Activated CD8-positive, alpha-beta T cell treated with anti-CD3 and anti-CD28 coated beads, Interleukin-2, amount 10 ng/mL, durations not matched to agents 7 days and 5 days (primary cell): ENCODE results near the gene UBA3. TPM values are rescaled to one million over a fixed set of nuclear protein-coding genes. Genes with fewer than 3 reads are reported as not detected.
A peak's percentile ranks its signal among the peaks of the same experiment; 100 is the strongest.

ENCODE experiments used
- ATAC-seq: fragments of 150-1000 bp; cut with Tn5 transposase; one replicate; pipeline ENCODE4 v1.10.0; 2021; ENCODE audit warnings: moderate library complexity
- CTCF ChIA-PET: fragments of 350-600 bp; sonication (Branson Sonifier 250); formaldehyde crosslinking; loops from one replicate; lab custom pipeline; 2021; ENCODE audit warnings: antibody characterized with exemption; lab: Charles Lee
- POLR2A ChIA-PET: fragments of 350-600 bp; sonication (Branson Sonifier 250); formaldehyde crosslinking; loops from one replicate; lab custom pipeline; 2021; ENCODE audit warnings: antibody characterized with exemption; lab: Charles Lee
- DNase-seq: peaks from one replicate; pipeline ENCODE4 v3.0.0-alpha.2; 2020
- H3K27ac Mint-ChIP-seq: one replicate; pipeline ENCODE4 v1.8.0; 2021; ENCODE audit warnings: mild to moderate bottlenecking, mixed read lengths
- H3K27me3 Mint-ChIP-seq: one replicate; pipeline ENCODE4 v1.8.0; 2021; ENCODE audit warnings: low read depth, mixed read lengths
- H3K36me3 Mint-ChIP-seq: one replicate; pipeline ENCODE4 v1.8.0; 2021; ENCODE audit warnings: low read depth, mixed read lengths
- H3K4me1 Mint-ChIP-seq: one replicate; pipeline ENCODE4 v1.8.0; 2021; ENCODE audit warnings: low read depth, mixed read lengths
- H3K4me3 Mint-ChIP-seq: one replicate; pipeline ENCODE4 v1.8.0; 2021; ENCODE audit warnings: mild to moderate bottlenecking, mixed read lengths
- H3K9me3 Mint-ChIP-seq: one replicate; pipeline ENCODE4 v1.8.0; 2022; ENCODE audit warnings: mixed read lengths; ENCODE audit not compliant: insufficient read depth
- microRNA-seq: library from miRNA; unstranded; fragments of <30 nt; microRNA quantifications from one replicate; pipeline ENCODE4 v1.2.0, GENCODE V29; 2022
- total RNA-seq, 2 experiments: library from RNA; stranded (reverse); gene quantifications; one replicate each; pipeline ENCODE4 v1.2.3, GENCODE V29; 2021

UBA3 gene
- total RNA-seq, 2 experiments from 2014 or later, result 95.5 to 101 TPM

DNA sequence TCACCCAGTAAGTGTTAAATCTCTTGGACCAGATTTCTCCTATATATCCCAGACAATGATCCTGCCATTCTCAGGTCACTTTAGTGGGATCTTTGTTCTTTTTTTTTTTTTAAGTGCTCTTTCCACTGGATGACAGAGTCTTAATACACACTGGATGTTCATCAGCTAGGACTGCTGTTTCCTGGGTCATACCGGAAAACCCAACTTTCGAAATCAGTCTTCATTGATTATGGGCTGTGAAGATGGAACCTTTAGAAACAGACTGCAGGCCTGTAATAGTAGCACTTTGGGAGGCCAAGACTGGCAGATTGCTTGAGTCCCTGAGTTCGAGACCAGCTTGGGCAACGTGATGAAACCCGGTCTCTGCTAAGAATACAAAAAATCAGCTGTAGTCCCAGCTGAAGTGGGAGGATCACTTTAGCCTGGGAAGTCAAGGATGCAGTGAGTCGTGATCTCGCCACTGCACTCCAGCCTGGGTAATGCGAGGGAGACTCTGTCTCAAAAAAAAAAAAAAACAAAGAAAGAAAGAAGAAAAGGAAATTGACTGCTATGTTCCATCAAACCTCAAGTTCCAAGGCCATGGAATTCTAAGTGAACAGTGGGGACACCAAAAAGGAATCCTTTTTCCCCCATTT, 69.0 kb downstream of the UBA3 start:
- Mint-ChIP-seq H3K36me3 (peaks cover 23% of the 10 kb centered on the region), H3K4me1 (peaks cover 23% of the 10 kb centered on the region), H3K9me3 (peaks cover 5% of the 10 kb centered on the region), H3K27ac (no peak overlapping the region), H3K27me3 (no peaks in the 10 kb centered on the region), H3K4me3 (no peak overlapping the region)
- CTCF ChIA-PET, result interaction anchor here (0.9 to 1.3 kb wide), 2 partner anchors 10 to 108 kb away, joined by 3 to 4 read pairs; no protein-coding TSS in a partner anchor
- DNase-seq (no peak), ATAC-seq (no peak)
- POLR2A ChIA-PET, result interaction anchor here (0.8 kb wide), 1 partner anchor 41 kb away, joined by 3 read pairs; the partner anchor contains the start of gene TMF1

DNA sequence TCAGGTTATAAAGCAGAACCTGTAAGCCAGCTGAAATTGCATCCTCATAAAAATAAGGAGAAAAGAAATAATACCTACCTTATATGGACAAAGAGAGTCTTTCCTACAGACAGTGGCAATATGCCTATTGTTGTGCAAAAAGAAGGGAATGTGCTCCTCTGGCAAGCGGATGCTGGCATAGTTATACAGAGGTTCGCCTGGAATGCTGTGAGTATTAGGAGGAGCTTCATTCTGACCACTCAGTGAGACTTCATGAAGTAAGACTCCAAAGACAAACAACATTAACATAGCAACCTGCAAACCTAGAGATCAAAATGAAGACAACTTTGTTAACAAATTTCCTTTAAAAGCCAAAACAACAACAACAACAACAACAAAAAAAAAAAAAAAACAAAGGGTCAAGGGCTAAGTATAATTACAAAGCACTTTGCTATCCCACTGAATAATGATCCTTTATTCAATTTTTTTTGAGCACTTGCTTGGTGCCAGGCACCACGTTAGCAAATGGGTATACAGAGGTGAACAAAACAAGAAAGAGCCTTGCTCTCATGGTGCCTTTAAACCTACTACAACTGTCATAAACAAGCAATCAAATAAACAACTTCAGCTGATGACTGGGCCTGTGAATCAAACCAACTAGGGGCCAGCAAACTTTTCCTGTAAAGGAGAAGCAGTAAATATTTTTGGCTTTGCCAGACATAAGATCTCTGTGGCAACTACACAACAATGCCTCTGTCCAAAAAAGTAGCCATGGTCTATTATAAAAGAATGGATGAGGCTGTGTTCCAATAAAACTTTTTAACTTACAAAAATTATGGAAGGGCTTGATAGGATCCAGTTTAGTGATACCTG, 70.4 kb downstream of the UBA3 start:
- Mint-ChIP-seq H3K4me3 (no peak overlapping the region), H3K9me3 (no peaks in the 10 kb centered on the region), H3K27ac (no peak overlapping the region), H3K27me3 (no peaks in the 10 kb centered on the region), H3K4me1 (peaks cover 17% of the 10 kb centered on the region), H3K36me3 (peaks cover 22% of the 10 kb centered on the region)
- ChIA-PET CTCF (interaction anchor here (1.0 kb wide), 1 partner anchor 13 kb away, joined by 3 read pairs; no protein-coding TSS in a partner anchor), POLR2A (interaction anchor here (1.0 kb wide), 1 partner anchor 9 kb away, joined by 3 read pairs; no protein-coding TSS in a partner anchor)
- ATAC-seq (no peak), DNase-seq (no peak)

DNA sequence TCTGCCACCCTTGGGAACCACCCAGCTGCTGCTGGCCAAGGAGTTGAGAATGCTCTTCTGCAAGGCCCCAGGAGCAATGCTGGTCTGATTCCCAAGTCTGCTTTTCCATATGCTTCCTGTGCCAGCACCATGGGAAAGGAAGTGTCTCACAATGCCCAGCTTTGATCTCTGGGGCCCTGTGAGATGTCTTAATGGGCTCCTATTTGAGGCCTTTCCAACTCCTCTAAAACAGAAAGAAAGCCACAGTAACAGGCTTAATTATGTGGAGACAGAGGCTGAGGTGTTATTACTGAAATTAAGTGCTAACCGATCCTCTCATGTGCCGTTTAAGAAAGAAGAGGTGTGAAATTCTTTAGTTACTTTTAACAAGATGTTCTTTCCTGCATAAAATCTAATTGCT, 71.2 kb downstream of the UBA3 start:
- DNase-seq (no peak), ATAC-seq (no peak)
- H3K27me3 Mint-ChIP-seq, result no peaks in the 10 kb centered on the region
- CTCF ChIA-PET, result no interaction called here
- H3K4me1 Mint-ChIP-seq, result peaks cover 9% of the 10 kb centered on the region
- no peak overlapping the region for H3K4me3 Mint-ChIP-seq
- no peak overlapping the region for H3K27ac Mint-ChIP-seq
- H3K9me3 Mint-ChIP-seq, result no peaks in the 10 kb centered on the region
- H3K36me3 Mint-ChIP-seq, result peaks cover 28% of the 10 kb centered on the region
- POLR2A ChIA-PET, result no interaction called here

- ATAC-seq (no peak), DNase-seq (no peak)
- POLR2A ChIA-PET, result no interaction called here
- H3K27me3 Mint-ChIP-seq, result no peaks in the 10 kb centered on the region
- no peak overlapping the region for H3K27ac Mint-ChIP-seq
- H3K4me3 Mint-ChIP-seq, result no peak overlapping the region
- no peaks in the 10 kb centered on the region for H3K4me1 Mint-ChIP-seq
- H3K36me3 Mint-ChIP-seq, result peaks cover 40% of the 10 kb centered on the region
- no peaks in the 10 kb centered on the region for H3K9me3 Mint-ChIP-seq
- CTCF ChIA-PET, result interaction anchor here (0.6 to 1.6 kb wide), 3 partner anchors 84 to 300 kb away, joined by 3 to 4 read pairs (median 3); no protein-coding TSS in a partner anchor
Observed at GRCh38 chr3:69005791-69006482, 74.2 kb downstream of the UBA3 start.

DNA sequence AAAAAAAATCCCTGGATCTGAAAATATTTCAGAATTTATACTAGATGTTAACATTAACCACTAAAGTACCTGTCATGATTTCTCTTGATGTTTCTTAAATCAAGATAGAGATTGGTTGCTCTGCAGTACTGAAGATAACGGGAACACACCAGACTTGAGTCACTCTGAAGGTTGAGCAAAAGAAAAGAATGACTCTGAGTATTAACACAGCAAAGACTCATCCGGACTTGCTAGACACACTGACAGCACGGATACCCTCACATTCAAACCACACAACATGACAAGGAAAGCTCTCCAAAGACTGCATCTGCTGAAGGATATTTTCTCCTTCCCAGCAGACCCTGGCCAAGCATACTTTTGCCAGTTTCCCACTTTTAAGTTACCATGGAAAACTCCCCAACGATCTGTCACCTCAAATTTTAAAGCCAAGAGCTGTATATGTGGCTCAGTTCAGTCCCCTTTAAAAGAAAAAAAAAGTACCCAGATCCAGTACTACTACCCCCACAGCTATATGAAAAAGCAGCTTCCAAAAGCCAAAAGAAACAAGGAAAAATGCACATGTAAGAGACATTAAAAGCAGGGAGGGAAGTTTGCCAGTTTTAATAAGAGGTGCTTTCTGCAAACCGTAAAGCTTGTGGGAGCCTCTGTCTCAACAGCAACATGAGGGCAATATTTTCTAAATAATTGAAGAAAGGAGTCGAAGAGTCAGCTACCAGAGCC, 74.9 kb downstream of the UBA3 start:
- peaks cover 40% of the 10 kb centered on the region for H3K36me3 Mint-ChIP-seq
- ChIA-PET POLR2A (no interaction called here), CTCF (interaction anchor here (0.6 to 1.6 kb wide), 3 partner anchors 85 to 301 kb away, joined by 3 to 4 read pairs (median 3); no protein-coding TSS in a partner anchor)
- H3K27ac Mint-ChIP-seq, result no peak overlapping the region
- no peak for ATAC-seq
- H3K4me1 Mint-ChIP-seq, result no peaks in the 10 kb centered on the region
- no peaks in the 10 kb centered on the region for H3K9me3 Mint-ChIP-seq
- H3K27me3 Mint-ChIP-seq, result no peaks in the 10 kb centered on the region
- DNase-seq, result no peak
- H3K4me3 Mint-ChIP-seq, result no peak overlapping the region

Small RNA genes lying within 50 kb of the gene (microRNA-seq; reads per million reads assigned to microRNA genes)
- gene MIR3136, result 46.5 reads per million, percentile 48 among the genes with 10 or more reads in this experiment

Other genes with a start within 250 kb of the UBA3 start
- gene TAFA4, start 147.8 kb downstream of the UBA3 start, total RNA-seq, result not detected
- 10 to 100 TPM in 1 of 2 experiments, 1 to 10 TPM in 1; 9.4 to 13.6 TPM for gene EOGT, start 66.7 kb downstream of the UBA3 start, total RNA-seq
- 10 to 100 TPM; 47.5 to 49.3 TPM for gene TMF1, start 28.0 kb downstream of the UBA3 start, total RNA-seq
- 100 to 1,000 TPM; 148 to 153 TPM for gene ARL6IP5, start 4.6 kb upstream of the UBA3 start, total RNA-seq
- not detected for gene LMOD3, start 42.2 kb upstream of the UBA3 start, total RNA-seq